Cerebellar nuclear complex (tissue), 1 donor: ENCODE data around the gene AFF3.
"Not testable (repeated sequence)": the region's sequence is repeated elsewhere in the genome, so short reads cannot be mapped to it uniquely, and the experiment has no call there.

ENCODE experiments used
- DNase-seq, 2 experiments: peaks; one replicate each; lab custom pipeline; 2025; lab: John Stamatoyannopoulos, UW

Gene AFF3

DNA sequence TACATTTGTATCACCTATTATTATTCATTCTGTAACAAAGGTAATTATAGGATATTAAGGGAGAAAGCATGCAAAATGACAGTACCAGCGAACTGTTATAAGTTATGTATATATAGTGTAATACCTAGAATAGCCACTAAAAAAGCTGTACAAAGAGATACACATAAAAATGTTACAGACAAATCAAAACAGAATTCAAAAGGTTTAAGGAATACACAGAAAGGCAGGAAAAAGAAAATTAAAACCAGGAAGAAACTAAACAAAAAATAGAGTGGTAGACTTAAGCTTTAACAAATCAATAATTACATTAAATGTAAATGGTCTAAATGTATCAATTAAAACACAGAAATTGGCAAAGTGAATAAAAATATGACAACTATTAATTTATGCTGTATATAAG, 476.1 kb downstream of the AFF3 start:
- no peak for DNase-seq

DNA sequence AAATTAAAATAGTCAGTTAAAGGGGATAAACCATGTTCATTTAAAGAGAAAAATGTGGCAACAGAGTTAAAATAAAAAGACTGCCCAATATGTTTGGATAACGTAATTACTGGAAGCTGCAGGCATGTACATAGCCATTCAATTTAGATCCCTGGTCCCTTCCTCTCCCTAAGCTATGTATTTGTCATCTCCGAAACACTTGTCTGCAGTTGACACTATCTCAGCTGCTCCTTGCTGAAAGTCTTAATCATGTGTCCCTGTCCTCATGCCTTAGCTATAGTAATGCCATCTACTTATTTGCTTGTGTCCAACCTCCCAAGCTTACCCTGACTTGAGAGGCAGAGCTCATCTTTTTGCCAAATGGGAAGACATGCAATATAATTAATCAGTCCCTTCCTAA, 478.7 kb downstream of the AFF3 start:
- DNase-seq, result no peak

DNA sequence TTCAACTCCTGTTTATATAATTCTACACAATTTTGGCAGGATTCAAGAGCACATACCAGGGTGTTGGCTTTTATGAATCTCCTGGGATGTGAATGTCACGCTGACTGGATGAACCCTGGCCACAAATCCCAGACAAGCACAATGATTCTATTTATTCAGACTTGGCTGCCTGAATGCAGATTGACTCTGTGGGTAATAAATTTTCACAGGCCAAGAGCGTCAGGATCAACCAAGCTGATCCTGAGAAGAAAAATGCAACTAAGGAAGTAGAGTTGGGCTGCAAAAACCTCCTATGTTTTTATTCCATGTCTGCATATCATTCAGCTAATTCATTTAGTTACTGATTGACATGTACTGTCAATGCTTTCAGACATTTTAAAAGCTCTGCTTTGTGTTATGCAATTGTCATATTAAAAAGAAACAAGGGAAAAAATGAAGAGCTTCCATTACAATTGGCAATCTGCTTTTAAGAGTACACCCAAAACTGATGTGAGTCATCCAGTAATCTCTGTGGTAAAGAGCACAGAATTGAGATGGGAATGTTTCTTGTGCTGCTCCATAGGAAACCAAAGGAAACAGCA, 479.5 kb downstream of the AFF3 start:
- DNase-seq, result no peak

DNA sequence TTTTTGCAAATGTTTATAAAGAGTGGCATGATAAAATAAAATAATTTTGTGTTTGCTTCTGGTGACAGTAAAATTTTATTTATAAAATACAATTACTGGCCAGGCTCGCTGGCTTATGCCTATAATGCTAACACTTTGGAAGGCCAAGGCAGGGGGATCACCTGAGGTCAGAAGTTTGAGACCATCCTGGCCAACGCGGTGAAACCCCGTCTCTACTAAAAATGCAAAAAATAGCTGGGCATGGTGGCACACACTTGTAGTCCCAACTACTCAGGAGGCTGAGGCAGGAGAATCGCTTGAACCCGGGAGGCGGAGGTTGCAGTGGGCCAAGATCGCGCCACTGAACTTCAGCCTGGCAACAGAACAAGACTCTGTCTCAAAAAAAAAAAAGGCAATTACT, 480.6 kb downstream of the AFF3 start:
- not testable (repeated sequence) for DNase-seq

DNA sequence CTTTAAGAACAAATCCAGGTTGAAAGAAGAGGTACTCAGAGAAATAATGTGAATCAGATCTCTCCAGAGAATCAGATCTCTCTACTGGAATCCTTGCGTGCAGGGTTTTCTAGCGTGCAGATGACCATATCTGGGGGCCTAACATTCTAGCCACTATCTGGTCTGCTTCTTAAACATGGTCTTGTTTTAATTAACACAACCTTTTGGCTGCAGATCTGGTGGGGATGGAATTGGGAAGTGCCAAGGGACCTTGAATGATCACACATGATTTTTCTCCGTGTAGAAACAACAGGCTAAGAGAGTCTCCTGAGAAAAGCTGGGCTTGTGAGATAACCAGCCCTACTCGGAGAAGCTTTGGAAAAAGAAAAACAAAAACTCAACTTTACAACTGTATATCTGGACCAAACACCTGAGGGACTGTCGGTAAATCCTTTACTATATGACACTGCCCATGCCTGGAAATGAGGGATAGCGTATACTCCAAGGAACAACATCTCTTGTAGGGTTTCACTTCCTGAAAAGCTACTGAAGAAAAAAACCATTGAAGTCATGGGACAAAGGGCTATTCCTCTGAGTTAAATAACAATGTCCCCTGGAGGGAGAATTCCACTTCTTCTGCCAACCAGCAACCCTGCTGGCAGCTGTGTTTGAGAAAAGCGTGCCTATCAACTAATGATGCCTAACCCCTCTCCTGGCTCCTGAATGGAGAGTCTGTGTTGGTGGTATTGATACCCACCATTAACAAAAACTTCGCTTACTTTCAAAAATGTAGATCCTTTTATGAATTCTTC, 481.6 kb downstream of the AFF3 start:
- no peak for DNase-seq

DNA sequence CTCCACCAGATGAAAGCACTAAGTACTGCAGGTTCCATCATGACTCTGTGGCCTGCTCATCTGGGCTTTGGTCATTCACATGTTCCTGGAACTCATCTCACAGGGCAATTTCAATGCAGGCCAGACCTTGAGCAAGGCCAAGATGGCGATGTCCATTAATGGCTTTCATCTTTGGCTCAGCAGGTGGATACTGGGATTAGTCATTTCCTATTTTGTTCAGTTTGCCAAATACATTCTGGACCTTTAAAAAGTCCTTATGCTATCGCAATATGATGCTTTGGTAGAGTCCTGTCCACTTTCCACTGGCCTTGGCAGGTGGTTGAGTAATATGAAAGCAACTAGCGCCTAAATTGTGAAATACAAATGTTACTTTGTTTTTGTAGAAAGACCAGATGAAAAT, 482.5 kb downstream of the AFF3 start:
- DNase-seq, result no peak

DNA sequence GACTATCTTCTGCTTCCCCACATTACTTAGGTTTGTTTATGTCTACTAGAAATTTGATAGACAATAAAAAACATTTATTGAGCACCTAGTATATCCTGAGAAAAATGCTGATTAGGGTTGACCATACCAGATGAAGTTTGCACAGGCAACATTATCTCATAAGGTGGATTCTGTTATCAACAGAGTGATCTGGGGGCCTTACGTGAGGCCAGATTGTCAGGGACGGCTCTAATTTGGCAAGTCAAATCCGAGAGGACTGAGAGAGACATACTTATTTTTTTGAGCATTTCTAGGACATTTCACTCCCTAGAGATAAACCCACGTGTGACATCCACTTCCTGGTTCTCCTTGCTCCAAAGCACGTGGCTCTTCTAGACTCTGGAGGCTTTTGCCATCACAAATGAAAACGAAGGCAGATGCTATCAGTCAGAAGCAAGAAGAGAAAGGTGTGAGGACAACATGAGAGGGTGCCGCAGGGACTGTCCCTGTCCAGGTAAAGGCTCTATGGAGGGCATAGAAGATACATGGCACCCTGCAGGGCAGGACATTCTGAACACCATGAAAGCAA, 484.6 kb downstream of the AFF3 start:
- no peak for DNase-seq

DNA sequence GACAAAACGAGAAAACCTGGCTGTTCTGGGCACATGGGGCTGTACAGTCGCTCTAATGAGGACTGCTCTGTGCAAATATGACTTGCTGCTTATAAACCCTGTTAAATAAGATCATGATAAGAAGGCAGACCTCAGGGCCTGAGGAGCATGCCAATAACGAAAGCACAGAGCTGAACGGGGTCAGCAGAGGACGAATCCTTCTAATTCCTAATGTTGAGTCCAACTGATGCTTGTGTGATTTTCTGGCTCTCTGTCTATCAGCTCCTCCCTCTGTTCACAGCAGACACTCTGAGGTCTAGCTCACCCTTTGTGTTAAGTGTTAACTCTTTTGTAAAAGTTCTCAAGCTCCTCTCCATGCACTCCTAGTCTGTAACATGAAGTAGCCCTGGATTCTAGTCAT, 485.4 kb downstream of the AFF3 start:
- no peak for DNase-seq

DNA sequence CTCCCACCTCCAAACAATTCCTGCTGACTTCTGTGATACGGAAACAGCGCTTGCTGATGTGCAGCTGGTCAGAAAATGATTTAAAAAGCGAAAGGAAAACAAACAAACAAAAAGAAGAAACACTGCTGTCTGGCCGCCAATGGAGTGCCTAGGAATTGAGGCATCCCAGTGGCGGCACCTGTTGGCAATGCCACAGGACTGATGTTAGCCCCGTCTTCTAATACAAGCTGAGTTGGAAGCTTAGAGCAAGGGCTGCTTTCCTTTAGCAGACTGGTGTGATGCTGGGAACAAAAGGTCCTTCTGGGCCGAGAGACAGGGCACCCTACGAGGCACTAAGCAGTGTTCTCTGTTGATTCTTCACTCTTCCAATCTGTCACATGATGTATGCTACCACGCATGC, 489.0 kb downstream of the AFF3 start:
- no peak for DNase-seq

DNA sequence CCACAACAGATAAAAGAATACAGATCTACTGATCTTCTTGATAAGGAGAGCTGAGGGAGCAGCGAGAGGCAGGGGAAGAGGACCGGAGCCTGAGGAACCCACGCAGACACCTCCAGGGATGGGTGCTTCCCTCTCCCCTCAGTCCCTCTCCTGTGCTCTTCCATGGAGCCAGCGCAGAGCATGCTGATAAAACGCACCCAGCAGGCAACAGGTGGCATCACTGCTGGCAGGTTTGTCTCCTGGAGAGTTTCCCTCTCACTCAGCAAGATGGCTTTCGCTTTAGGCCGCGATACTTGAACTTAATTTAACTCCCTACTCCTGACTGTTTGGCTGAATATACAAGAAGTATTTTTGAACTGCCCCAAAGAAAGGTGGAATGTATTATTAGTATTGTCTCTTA, 489.5 kb downstream of the AFF3 start:
- DNase-seq, result no peak

DNA sequence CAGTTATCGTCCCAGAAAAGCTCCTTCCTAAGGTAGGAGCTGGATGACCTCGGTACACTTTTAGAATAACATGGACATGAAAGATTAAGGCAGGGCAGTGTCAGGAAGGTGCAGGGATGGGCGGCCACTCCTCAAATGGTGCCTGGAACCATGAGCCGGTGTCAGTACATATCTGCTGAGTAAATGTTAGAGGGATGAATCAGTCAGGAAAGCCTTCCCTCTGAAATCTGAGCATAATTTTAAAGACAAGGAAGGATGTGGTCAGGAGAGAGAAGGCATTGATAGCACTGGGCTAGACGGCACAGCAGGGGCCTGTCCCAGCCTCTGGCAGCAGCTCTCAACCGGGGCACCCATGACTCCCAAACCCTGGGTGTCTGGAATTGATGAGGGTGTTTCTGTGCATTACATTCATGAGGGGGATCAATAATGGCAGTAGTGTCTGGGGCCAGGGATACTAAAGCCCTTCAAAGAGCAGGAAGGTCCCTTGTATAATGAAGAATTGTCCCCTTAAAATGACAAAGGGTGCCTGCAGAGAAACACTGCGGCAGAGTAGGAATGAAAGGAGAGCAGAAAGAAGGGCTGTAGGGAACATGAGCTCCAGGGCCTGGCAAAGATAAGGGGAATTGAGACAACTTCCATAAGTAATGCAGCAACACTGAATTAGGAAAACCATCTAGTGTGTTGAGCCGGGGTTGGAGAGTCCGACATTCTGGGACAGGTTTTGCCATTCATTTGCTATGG, 490.3 kb downstream of the AFF3 start:
- DNase-seq, result no peak

DNA sequence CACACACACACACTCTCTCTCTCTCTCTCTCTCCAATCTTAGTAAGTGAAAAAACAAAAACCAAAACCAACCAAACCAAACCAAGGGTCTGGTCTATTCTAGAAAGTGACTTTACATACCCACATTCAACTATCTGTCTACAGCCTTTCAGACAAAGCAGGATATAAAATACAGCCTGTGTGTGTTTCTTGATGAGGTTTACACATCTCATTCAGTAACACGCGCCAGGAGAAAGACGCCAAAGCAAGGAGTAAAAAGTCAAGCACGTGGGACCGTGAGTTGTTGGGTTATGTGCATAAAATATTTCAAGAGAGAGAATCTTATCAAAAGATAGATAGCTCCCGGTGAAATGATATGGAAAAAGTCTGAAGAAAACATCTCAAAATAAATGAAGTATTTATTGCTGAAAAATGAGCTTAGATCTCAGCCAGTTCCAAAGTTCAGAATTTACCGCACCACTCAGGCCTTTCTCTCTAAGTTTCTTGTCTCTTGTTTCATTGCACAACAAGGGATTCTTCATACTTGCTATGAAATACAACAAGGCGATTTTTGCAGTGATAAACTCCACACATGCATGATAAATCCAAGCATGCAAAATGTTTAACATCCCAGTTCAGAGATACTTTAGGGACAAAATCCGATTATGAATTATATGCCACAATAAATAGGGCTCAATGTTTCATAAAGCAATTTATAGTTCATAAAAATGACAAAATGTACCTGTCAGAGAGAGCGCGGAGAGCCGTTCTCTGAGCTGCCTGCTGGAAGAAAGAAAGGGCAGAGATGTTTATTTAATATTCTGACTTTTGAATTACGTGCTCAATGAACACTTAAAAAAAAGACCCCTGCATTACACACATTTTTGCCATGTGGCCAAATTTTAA, 493.2 kb downstream of the AFF3 start:
- DNase-seq, result no peak

DNA sequence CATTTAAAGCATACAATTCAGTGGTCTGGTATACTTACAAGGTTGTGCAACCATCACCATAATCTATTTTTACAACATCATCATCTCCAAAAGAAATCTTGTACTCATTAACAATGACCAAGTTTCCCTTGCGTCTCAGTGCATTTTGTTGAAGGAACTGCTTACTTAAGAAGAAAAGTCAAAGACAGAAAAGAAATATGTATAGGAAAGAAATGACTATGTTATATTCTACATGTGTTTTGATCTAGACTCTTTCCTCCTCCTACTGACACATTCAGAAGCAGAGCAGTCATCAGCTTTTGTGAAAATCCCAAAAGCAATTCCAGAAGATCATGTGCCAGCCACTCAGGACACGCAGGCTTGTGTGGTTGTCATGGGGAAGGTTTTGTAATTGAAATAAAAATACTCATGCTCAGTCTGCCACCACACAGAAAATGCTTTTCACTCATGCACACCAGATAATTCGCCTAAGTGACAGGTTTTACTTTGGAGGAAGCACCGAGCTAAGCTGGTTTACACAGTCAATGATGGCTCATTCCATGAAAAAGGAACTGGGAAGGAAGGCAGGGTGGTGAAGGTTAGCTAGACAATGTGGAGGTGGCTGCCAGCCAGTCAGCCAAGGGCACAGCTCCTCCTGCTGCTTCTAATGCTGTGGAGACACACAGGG, 494.1 kb downstream of the AFF3 start:
- DNase-seq, result no peak

DNA sequence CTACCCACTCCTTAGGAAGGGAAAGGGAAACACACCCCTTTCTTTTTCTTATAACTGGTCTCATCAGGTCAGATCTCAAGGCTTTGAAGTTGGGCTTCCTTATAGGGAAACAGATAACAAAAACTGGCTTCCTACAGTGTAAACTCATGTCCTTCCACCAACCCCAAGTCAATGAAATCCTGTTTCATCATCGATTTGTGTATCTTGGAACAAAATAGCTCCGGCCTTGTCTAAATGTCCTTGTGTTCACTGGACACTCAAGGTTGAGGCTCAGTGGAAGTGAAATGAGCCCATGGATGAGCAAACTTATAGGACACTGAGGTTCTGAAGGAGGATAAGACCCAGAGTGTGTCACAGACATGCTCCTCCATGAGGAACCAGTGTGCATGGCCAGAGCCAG, 496.4 kb downstream of the AFF3 start:
- no peak for DNase-seq

DNA sequence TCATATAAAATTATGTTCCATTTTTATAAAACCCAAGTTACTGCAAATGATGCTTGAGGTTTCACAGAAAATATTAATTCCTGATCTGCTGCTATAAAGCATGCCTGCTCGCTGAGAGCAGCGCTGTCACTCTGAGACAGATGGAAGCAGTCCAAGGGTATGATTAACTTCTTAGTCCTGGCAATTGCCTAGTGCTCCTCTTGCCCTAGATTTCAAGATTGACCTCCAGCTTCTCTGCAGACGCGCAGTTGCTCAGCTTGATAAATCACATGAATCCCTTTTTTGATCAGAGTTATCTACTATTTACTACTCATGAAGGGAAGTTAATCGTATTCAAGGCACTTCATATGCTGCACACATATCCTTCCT, 498.0 kb downstream of the AFF3 start:
- no peak for DNase-seq

DNA sequence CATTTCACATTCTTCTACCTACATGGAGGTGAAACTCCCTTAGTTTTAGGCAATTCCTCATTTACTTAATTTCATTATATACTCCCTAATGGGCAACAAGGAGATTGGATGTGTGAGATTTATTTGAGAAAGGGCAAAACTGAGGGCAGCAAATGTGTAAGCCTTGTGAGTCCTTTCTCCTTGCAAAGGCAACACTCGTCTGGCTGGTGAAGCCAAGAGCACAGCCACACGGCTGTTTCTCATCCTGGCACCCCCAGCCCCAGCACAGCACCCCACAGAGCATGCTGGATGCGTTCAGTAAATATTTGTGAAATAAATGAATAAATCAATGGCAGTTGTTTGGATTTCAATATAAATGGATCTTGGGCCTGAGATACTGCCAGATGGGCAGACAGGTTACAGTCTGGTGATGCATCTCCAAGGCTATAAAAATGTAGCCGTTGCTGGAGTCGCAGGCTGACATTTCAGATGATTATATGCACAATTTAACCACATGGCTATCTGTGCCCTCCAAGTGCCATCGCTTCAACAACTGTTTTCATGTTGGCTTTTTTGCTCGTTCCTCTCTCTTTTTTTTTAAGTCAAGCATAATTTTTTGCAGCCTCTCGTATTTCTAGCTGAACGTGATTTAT, 498.5 kb downstream of the AFF3 start:
- no peak for DNase-seq

DNA sequence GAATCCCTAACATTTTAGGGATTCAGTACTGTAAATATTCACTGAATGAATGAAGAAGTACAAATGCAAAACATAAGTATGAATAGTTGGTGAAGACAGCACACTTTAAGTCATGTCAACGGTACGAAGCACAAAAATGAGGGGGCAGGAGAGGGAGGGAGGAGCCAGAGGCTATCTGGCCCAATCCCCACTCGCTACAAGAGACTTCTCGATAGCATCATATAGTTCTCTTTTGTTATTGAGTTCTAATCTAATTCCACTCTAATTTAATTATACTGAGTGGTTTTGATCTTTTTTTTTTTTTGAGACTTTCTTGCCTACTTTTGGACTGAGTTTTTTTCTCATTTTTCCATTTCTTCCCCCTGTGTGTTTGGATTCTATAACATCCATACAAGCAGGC, 500.4 kb downstream of the AFF3 start:
- no peak for DNase-seq

DNA sequence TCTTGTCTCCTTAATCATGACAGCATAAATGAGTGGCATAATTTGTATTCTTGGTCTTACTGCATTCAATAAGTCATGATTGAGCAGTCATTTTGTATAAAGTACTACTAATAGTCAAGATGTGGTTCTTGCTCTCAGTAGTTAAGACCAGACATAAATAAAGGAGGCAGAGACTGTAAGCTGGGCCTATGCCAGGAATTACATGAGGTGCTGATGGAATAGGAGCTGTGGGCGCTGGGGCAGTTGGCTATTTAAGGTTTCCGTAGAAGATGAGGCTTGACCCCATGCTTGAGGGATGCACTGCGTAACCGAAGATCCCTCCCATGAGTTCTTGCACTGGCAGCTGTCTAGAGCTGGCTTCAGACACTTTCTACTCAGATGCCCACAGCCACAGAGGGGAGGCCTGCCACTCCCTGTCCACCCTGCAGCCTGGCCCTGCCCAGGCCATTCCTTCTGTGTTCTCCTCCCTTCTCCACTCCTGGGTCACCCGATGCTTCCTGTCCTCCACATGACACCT, 501.7 kb downstream of the AFF3 start:
- DNase-seq, result no peak

DNA sequence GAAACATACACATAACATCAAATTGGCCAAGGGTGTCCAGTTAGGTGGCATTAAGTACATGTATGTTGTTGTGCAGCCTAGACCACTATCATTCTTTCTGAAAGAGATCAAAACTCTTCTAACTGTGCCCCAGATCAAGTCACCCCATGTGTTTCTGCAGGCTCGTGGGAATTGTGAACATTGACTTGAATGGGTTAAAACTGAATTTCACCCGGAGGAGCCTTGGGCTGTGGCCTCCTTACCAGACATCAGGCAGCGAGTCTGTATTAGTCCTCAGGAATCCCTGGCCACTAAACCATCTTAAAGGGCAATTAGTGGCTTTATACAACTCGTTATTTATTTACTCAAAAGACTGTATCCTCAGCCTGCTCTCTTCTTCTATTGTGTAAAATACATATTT, 503.6 kb downstream of the AFF3 start:
- DNase-seq, result no peak

DNA sequence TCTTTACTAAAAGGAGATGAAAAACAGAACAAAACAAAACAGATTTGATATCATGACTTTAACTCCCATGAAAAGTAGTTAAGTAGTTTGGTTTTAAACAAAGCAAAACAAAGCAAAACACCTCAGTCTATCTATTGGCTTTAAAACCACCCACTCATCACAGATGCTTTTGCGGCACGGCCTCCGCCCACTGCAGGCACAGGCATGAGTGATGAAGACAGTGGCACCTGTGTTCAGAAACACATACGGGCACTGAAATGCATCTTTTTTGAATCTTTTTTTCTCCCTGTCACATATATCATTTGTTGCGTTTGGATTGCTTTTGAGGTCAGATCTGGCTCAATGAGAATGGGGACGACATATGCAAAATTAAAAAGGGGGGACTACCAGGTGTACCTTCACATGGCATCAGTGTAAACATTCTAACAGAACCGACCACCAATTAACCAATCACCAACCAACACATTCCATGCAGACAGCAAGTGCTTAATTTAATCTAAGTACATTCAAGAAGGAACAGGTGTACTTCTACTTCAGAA, 505.2 kb downstream of the AFF3 start:
- no peak for DNase-seq
